Measurements from ENCODE around the gene CACNA1D.

- TF ChIP-seq POLR2A (IDR thresholded peaks at IDR 0.05; ENCODE audit: low read depth, low read length) (no peak), CTCF (IDR thresholded peaks at IDR 0.05; ENCODE audit: extremely low read depth in 1 of 2, insufficient read depth in 1 of 2, low read depth in 1 of 2, low read length in 2 of 2) (no peak), POLR2AphosphoS5 (IDR thresholded peaks at IDR 0.05; ENCODE audit: insufficient read depth, low read depth, low read length) (no peak), EZH2 (IDR thresholded peaks at IDR 0.05; ENCODE audit: borderline replicate concordance, low read depth, low read length, severe bottlenecking) (no peak), MYC (IDR thresholded peaks at IDR 0.05; ENCODE audit: low read depth, low read length) (no peak), GATA2 (IDR thresholded peaks at IDR 0.05; ENCODE audit: insufficient read depth, insufficient read length, low read depth, low read length) (no peak), FOS (IDR thresholded peaks at IDR 0.05; ENCODE audit: borderline replicate concordance, insufficient read depth, low read length) (no peak), MAX (IDR thresholded peaks at IDR 0.05; ENCODE audit: insufficient read depth, insufficient read length) (no peak), JUN (IDR thresholded peaks at IDR 0.05; ENCODE audit: borderline replicate concordance, insufficient read depth, insufficient read length, low read depth) (no peak)
Observed at GRCh38 chr3:53674582-53674981, 180.2 kb downstream of the CACNA1D start.
